SH-SY5Y (cell line): ENCODE data around the gene IGSF22.

Experiments
- GATA2 ChIP-seq: IDR thresholded peaks from 2 replicates; pipeline ENCODE4 v1.6.1; 2011; ENCODE audit warnings: mild to moderate bottlenecking, low read depth, low read length
- GATA3 ChIP-seq: IDR thresholded peaks from 2 replicates; pipeline ENCODE4 v1.6.1; 2011; ENCODE audit warnings: low read depth, mild to moderate bottlenecking, low read length, moderate library complexity

IGSF22 gene

GRCh38 chr11:18698341-18699268 is 27.4 kb downstream of the IGSF22 start, which contains the start of gene TMEM86A:
Gene TMEM86A, plus strand, starts transcription at chr11:18698779. Its CDS starts 108 bp downstream, at chr11:18698887.
- no peak for TF ChIP-seq GATA3
- no peak for TF ChIP-seq GATA2

- TF ChIP-seq GATA2 = no peak
- no peak for TF ChIP-seq GATA3
These were observed 28.4 kb downstream of the IGSF22 start for GRCh38 chr11:18697576-18697975.

- no peak for TF ChIP-seq GATA3
- no peak for TF ChIP-seq GATA2
These were observed 29.3 kb downstream of the IGSF22 start for GRCh38 chr11:18696638-18697225.

- TF ChIP-seq GATA2 (no peak), GATA3 (no peak)
These were observed 32.8 kb downstream of the IGSF22 start for GRCh38 chr11:18692941-18693760.

GRCh38 chr11:18684267-18684666 is 41.7 kb downstream of the IGSF22 start:
- TF ChIP-seq GATA3 (no peak), GATA2 (no peak)

- TF ChIP-seq GATA2 (no peak), GATA3 (no peak)
These were observed 43.5 kb downstream of the IGSF22 start for GRCh38 chr11:18682466-18682865.

- TF ChIP-seq GATA2 (no peak), GATA3 (no peak)
These were observed 48.4 kb downstream of the IGSF22 start for GRCh38 chr11:18677560-18677959.

GRCh38 chr11:18676803-18677202 is 49.2 kb downstream of the IGSF22 start:
- TF ChIP-seq GATA2 = no peak
- no peak for TF ChIP-seq GATA3

- TF ChIP-seq GATA2 = no peak
- no peak for TF ChIP-seq GATA3
These were observed 54.7 kb downstream of the IGSF22 start for GRCh38 chr11:18671246-18671645.

GRCh38 chr11:18669711-18670110 is 56.3 kb downstream of the IGSF22 start:
- no peak for TF ChIP-seq GATA2
- no peak for TF ChIP-seq GATA3

- TF ChIP-seq GATA3 = no peak
These were observed 56.8 kb downstream of the IGSF22 start for GRCh38 chr11:18669219-18669596.

GRCh38 chr11:18668131-18668530 is 57.9 kb downstream of the IGSF22 start:
- no peak for TF ChIP-seq GATA2
- no peak for TF ChIP-seq GATA3

GRCh38 chr11:18657673-18658072 is 68.3 kb downstream of the IGSF22 start:
- TF ChIP-seq GATA2 (no peak), GATA3 (no peak)
